DOHH2 (cell line): ENCODE data around the gene RBM39.
A peak's percentile ranks its signal among the peaks of the same experiment; 100 is the strongest.

Experiments used
- H3F3A ChIP-seq: fragments of 200-600 bp; sonication (generic), shearing (Covaris generic); 2 replicates; pipeline ENCODE4 v1.6.0; 2016; ENCODE audit warnings: antibody characterized with exemption, mild to moderate bottlenecking; ENCODE audit not compliant: control insufficient read depth, insufficient read depth
- H3K27ac ChIP-seq: fragments of 200-600 bp; sonication (generic); 2 replicates; pipeline ENCODE4 v1.5.1; 2014; ENCODE audit warnings: low read depth, mild to moderate bottlenecking, low read length, moderate library complexity
- H3K27me3 ChIP-seq: fragments of 200-600 bp; sonication (generic); 2 replicates; pipeline ENCODE4 v1.6.1; 2014; ENCODE audit warnings: mild to moderate bottlenecking, low read length, mixed read lengths; ENCODE audit not compliant: control insufficient read depth
- H3K36me3 ChIP-seq: fragments of 200-600 bp; sonication (generic); 2 replicates; pipeline ENCODE4 v1.6.1; 2014; ENCODE audit warnings: mild to moderate bottlenecking, low read length, moderate library complexity, mixed read lengths; ENCODE audit not compliant: control insufficient read depth
- H3K4me1 ChIP-seq: fragments of 200-600 bp; sonication (generic); 2 replicates; pipeline ENCODE4 v1.6.1; 2014; ENCODE audit warnings: mild to moderate bottlenecking, low read length, mixed read lengths; ENCODE audit not compliant: control insufficient read depth
- H3K4me2 ChIP-seq: fragments of 200-600 bp; sonication (generic); 2 replicates; pipeline ENCODE4 v1.6.0; 2014; ENCODE audit warnings: mild to moderate bottlenecking, low read length, moderate library complexity
- H3K4me3 ChIP-seq: fragments of 200-600 bp; sonication (generic); 2 replicates; pipeline ENCODE4 v1.5.1; 2014; ENCODE audit warnings: mild to moderate bottlenecking, low read length, mixed read lengths
- H3K79me2 ChIP-seq: fragments of 200-600 bp; sonication (generic); 2 replicates; pipeline ENCODE4 v1.6.1; 2014; ENCODE audit warnings: mild to moderate bottlenecking, low read length, mixed read lengths; ENCODE audit not compliant: control insufficient read depth
- H3K9me2 ChIP-seq: fragments of 200-600 bp; sonication (generic); replicated peaks from 2 replicates; pipeline ENCODE4 v1.6.1; 2014; ENCODE audit warnings: mild to moderate bottlenecking, low read length, mixed read lengths; ENCODE audit not compliant: control insufficient read depth
- H3K9me3 ChIP-seq: fragments of 200-600 bp; sonication (generic); 2 replicates; pipeline ENCODE4 v1.6.1; 2014; ENCODE audit warnings: antibody characterized with exemption, low read length, mixed read lengths; ENCODE audit not compliant: control insufficient read depth, insufficient read depth
- H4K20me1 ChIP-seq: fragments of 200-600 bp; sonication (generic); 2 replicates; pipeline ENCODE4 v1.6.0; 2014; ENCODE audit warnings: low read depth, mild to moderate bottlenecking, antibody characterized with exemption, low read length, moderate library complexity; ENCODE audit not compliant: control insufficient read depth, insufficient read depth
- EZH2phosphoT487 ChIP-seq: fragments of 200-600 bp; sonication (generic); IDR thresholded peaks from 2 replicates; pipeline ENCODE4 v1.6.1; 2017; ENCODE audit warnings: borderline replicate concordance, mild to moderate bottlenecking, antibody characterized with exemption, low read length, moderate library complexity, mixed read lengths
- TF ChIP-seq, protein P1 (sequence below): fragments of 200-600 bp; sonication (generic); IDR thresholded peaks from one replicate; pipeline ENCODE4 v1.5.1; 2014; ENCODE audit warnings: antibody characterized with exemption, mild to moderate bottlenecking, low read depth, low read length; ENCODE audit not compliant: poor library complexity, severe bottlenecking

RBM39 gene

DNA sequence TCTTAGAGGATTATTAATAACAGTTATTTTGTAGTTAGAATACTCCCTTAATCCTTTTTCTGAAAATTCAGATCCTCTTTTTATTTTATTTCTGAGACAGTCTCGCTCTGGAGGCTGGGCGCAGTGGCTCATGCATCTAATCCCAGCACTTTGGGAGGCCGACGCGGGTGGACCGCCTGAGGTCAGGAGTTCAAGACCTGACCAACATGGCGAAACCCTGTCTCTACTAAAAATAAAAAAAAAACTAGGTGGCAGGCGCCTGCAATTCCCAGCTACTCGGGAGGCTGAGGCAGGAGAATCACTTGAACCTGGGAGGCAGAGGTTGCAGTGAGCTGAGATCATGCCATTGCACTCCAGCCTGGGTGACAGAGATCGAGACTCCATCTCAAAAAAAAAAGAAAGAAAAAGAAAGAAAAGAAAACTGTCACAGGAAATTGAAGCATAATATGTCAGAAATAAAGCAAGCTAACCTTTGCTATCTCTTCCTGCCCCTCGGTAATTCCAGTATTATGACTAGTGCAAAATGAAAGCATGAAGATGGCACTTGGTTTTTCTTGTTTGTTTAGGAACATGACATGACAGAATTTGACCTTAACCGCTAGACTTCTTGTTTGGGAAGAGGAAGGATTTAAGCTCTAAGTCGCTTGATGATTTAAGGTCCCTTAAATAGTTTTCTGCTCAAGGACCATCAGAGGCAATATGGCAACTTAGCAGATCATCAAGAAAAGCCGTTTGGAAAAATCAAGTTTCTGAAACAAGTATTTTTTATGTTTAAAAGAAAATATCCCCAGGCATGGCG, 1.8 kb upstream of the RBM39 start:
- TF ChIP-seq, protein P1, sequence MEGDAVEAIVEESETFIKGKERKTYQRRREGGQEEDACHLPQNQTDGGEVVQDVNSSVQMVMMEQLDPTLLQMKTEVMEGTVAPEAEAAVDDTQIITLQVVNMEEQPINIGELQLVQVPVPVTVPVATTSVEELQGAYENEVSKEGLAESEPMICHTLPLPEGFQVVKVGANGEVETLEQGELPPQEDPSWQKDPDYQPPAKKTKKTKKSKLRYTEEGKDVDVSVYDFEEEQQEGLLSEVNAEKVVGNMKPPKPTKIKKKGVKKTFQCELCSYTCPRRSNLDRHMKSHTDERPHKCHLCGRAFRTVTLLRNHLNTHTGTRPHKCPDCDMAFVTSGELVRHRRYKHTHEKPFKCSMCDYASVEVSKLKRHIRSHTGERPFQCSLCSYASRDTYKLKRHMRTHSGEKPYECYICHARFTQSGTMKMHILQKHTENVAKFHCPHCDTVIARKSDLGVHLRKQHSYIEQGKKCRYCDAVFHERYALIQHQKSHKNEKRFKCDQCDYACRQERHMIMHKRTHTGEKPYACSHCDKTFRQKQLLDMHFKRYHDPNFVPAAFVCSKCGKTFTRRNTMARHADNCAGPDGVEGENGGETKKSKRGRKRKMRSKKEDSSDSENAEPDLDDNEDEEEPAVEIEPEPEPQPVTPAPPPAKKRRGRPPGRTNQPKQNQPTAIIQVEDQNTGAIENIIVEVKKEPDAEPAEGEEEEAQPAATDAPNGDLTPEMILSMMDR = no peak
- no peak for TF ChIP-seq EZH2phosphoT487
- Histone ChIP-seq H3K9me2 (no peaks in the 10 kb centered on the region), H3K36me3 (peaks cover 37% of the 10 kb centered on the region), H3K9me3 (no peaks in the 10 kb centered on the region), H3K4me2 (peak overlapping the region; percentile 73), H3K79me2 (peaks cover 45% of the 10 kb centered on the region), H3K27me3 (no peaks in the 10 kb centered on the region), H3K27ac (peak overlapping the region; percentile 97), H4K20me1 (peaks cover 14% of the 10 kb centered on the region), H3F3A (peaks cover 23% of the 10 kb centered on the region), H3K4me1 (peaks cover 39% of the 10 kb centered on the region), H3K4me3 (peak overlapping the region; percentile 90)

DNA sequence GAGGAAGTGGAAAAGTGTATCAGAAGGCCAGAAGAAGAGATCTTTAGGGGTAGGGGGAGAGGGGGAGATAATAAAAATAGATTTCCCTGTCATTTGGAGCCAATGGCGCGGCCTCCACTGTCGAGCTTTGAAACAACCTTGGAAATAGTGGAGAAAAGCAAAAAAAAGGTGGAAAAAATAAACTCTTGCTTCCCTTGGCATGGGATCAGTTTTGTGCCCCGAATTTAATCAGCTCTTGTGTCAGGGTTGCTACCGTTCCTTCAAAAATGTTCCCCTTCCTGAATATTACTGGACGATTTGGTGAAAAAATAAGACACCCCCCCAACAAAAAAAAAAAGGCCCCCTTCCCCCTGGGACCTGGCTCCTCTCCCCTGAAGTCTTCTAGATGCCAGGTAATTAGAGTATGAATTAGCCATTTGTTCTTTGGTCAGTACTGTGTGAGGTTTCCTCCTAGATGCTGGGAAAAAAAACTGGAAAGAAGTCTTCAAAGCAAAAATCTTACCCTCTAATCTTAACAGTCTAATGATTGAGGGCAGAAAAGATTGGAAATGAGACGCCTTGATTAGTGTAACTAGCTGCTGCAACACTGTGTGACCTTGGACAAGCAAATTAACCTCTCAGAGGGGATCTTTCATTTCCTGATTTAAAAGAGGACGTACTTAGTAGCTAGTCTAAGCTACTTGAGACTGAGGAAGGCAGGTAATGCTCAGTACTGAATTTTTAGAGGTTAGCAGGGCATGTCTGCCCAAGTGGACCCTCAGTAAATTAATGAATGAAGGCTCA, 872 bp upstream of the RBM39 start:
- peaks cover 23% of the 10 kb centered on the region for H4K20me1 ChIP-seq
- peaks cover 46% of the 10 kb centered on the region for H3K36me3 ChIP-seq
- peaks cover 23% of the 10 kb centered on the region for H3F3A ChIP-seq
- H3K79me2 ChIP-seq = peaks cover 55% of the 10 kb centered on the region
- peak overlapping the region; percentile 97 for H3K27ac ChIP-seq
- H3K9me2 ChIP-seq = no peaks in the 10 kb centered on the region
- H3K4me2 ChIP-seq = peak overlapping the region; percentile 73
- peaks cover 49% of the 10 kb centered on the region for H3K4me1 ChIP-seq
- H3K4me3 ChIP-seq = peak overlapping the region; percentile 90
- H3K27me3 ChIP-seq = no peaks in the 10 kb centered on the region
- TF ChIP-seq EZH2phosphoT487 = no peak
- TF ChIP-seq, protein P1 = peak; percentile 4
- no peaks in the 10 kb centered on the region for H3K9me3 ChIP-seq

DNA sequence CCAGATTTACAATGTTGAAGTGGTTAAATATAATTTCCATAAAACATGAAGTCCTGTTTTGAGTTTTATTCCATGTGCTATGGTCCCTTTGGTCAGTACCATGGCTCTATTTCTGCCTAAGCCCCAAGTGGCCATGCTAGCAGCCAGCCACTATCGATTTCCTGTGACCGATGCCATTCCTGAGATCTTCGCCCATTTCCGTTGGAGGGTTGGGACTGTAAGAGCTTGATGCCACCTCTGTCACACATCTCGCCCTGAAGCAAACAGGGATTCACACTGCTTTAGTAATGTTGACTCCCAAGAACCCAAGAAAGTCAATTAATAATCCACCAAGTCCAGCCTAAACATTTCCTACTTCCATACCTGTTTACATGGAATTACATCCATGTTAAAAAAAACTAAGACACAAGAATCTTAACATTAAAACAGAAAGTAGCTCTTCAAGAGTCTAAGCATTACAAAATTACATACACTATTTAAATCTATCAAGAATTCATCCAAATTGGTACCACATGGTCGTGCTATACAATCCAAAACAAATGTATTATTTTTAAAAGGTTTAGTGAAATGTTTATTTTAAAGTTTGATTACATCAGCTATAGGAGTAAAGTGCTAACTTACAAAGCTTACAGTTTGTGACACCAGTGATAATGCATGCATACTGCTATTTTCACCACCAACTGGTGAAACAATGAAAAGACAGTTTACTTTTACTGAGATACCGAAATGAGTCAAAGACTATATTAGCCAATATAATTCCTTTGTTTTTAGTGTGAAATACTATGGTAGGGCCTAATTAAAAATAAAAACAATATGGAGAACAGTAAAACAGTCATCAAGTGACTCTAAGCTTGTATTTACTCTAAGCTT, 2.5 kb downstream of the RBM39 start:
- peak overlapping the region; percentile 93 for H3K4me2 ChIP-seq
- H3K9me3 ChIP-seq = no peaks in the 10 kb centered on the region
- peak overlapping the region; percentile 79 for H3K4me3 ChIP-seq
- H4K20me1 ChIP-seq = peaks cover 31% of the 10 kb centered on the region
- no peak overlapping the region for H3K27ac ChIP-seq
- peaks cover 80% of the 10 kb centered on the region for H3K36me3 ChIP-seq
- H3K79me2 ChIP-seq = peaks cover 89% of the 10 kb centered on the region
- no peak for TF ChIP-seq EZH2phosphoT487
- TF ChIP-seq, protein P1 = peak; percentile 37
- peaks cover 30% of the 10 kb centered on the region for H3F3A ChIP-seq
- peaks cover 63% of the 10 kb centered on the region for H3K4me1 ChIP-seq
- no peaks in the 10 kb centered on the region for H3K27me3 ChIP-seq
- H3K9me2 ChIP-seq = no peaks in the 10 kb centered on the region
